ENCODE data around the gene C11orf98. TPM values are rescaled to one million over a fixed set of nuclear protein-coding genes. Genes with fewer than 3 reads are reported as not detected.
A peak's percentile ranks its signal among the peaks of the same experiment; 100 is the strongest.

The C11orf98 gene
- total and polyA plus RNA-seq, 2 experiments from 2014 or later, result 136 to 141 TPM

DNA sequence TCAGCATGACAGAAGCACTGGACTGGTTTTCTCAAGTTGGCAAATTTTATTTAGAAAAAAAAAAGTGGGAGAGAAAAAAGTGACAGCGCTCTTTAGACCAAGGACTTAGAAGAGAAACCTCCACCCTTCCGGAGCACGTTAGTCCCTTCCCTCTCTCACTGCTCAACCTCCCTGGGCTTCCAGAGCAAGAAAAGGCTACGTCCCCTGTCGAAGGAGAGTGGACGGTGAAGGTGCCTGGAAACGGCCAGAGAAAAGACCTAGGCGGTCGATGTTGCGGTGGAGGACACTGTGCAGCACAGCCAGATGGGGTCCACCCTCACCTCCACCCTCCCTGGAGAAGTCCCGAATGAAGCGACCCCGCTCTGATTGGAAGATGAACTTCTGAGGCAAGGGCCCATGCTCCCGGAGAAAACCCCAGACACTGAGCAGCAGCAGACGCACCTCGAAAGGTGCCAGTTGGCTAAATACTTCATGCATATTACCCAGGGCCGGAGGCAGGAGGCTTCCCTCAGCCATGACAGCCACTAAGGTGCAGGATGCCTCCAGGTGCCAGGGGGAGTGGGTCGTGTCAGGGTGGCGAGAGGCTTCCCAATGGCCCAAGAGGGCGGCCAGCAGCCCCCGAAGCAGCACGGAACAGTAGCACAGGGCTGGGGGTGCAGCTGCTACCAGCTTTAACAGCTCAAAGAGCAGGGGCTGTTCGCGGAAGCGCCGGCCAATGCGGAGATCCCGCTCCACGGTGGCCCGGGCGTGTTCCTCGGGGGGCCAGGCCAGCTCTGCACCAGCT lies 18.0 kb downstream of the C11orf98 start:
- DNase-seq (ENCODE audit: low read depth in 1 of 2, low spot score in 1 of 2), result no peak
- H3K4me3 ChIP-seq, result no peak overlapping the region
- no peak overlapping the region for H3K27ac ChIP-seq

DNA sequence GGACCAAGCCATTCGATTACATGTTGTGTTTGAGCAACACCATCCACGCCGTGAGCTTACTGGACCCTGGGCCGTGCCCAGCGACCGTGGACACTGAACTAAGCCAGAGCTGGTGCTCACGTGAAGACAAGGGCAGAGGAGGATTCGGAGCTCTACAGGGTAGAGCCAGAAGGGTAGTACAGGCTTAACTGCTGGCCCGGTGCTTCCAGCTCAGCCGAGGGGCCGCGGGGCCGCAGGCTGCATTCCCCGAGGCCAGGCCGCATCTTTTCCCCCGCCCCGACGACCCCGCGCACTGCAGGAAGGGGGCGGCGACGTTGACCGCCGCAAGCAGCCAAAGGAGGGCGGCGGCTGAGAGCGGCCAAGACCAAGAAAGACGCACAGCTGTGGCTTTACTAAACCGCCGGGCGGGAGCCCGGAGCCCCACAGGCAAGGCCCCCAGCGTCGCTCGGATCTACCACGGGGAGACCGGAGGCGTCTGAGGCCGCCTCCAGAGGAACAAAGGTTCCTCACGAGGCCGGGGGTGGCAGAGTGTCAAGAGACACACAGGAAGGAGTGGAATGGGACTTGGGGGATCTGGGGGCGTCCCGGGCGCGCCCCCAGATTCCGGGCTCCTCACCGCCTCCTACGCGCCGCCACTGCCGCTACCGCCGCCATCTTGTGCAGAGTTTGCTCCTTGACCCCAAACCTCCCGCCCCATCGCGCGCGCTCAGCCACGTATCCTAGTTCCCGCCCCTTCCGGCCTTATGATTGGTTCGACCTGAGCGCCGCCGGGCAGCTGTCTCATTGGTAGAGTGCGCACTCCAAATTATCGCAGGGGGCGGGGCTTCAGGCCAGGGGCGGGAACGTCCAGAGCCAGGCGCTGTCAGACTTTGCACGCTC lies 18.8 kb downstream of the C11orf98 start, which contains the start of gene GANAB:
GANAB (minus strand) TSS at position 668 of the 879 bp plus-strand sequence; CDS start at position 654, 14 bp downstream.
- TF ChIP-seq, protein P1, sequence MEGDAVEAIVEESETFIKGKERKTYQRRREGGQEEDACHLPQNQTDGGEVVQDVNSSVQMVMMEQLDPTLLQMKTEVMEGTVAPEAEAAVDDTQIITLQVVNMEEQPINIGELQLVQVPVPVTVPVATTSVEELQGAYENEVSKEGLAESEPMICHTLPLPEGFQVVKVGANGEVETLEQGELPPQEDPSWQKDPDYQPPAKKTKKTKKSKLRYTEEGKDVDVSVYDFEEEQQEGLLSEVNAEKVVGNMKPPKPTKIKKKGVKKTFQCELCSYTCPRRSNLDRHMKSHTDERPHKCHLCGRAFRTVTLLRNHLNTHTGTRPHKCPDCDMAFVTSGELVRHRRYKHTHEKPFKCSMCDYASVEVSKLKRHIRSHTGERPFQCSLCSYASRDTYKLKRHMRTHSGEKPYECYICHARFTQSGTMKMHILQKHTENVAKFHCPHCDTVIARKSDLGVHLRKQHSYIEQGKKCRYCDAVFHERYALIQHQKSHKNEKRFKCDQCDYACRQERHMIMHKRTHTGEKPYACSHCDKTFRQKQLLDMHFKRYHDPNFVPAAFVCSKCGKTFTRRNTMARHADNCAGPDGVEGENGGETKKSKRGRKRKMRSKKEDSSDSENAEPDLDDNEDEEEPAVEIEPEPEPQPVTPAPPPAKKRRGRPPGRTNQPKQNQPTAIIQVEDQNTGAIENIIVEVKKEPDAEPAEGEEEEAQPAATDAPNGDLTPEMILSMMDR (IDR thresholded peaks at IDR 0.05; ENCODE audit: low read depth, low read length), result no peak
- Histone ChIP-seq H3K4me3 (peak within 1 kb of the TSS; percentile 98), H3K36me3 (peaks cover 20% of the 10 kb centered on the region), H3K4me1 (ENCODE audit: low read depth) (peaks cover 4% of the 10 kb centered on the region), H3K27ac (peak within 1 kb of the TSS; percentile 96), H3K9me3 (ENCODE audit: low read depth) (no peaks in the 10 kb centered on the region), H3K27me3 (no peaks in the 10 kb centered on the region)
- DNase-seq (ENCODE audit: low read depth in 1 of 2, low spot score in 1 of 2), result peak; percentile 98 to 100

More for the DNA sequence above, 18.0 kb downstream of the C11orf98 start:
- Histone ChIP-seq H3K27me3 (no peaks in the 10 kb centered on the region), H3K4me1 (ENCODE audit: low read depth) (peaks cover 4% of the 10 kb centered on the region), H3K9me3 (ENCODE audit: low read depth) (no peaks in the 10 kb centered on the region), H3K36me3 (peaks cover 20% of the 10 kb centered on the region)
- TF ChIP-seq, protein P1 (IDR thresholded peaks at IDR 0.05; ENCODE audit: low read depth, low read length), result no peak

DNA sequence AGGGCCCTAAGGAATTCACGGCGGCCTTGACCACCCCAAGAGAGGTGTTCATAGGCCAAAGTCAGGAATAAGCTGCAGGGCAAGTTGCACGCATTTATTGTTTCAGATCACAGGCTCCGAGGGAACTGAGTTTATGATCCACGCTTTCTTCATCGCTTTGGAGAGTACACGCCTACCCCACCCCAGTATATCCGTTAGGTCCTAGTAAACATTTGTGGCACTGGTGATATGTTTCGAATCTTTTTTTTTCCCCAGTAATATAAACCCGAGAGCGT lies 19.4 kb downstream of the C11orf98 start:
- Histone ChIP-seq H3K9me3 (ENCODE audit: low read depth) (no peaks in the 10 kb centered on the region), H3K4me3 (peak overlapping the region; percentile 98), H3K27me3 (no peaks in the 10 kb centered on the region), H3K27ac (peak overlapping the region; percentile 96), H3K36me3 (peaks cover 20% of the 10 kb centered on the region), H3K4me1 (ENCODE audit: low read depth) (peaks cover 4% of the 10 kb centered on the region)
- TF ChIP-seq, protein P1 (IDR thresholded peaks at IDR 0.05; ENCODE audit: low read depth, low read length), result no peak
- no peak for DNase-seq (ENCODE audit: low read depth in 1 of 2, low spot score in 1 of 2)

DNA sequence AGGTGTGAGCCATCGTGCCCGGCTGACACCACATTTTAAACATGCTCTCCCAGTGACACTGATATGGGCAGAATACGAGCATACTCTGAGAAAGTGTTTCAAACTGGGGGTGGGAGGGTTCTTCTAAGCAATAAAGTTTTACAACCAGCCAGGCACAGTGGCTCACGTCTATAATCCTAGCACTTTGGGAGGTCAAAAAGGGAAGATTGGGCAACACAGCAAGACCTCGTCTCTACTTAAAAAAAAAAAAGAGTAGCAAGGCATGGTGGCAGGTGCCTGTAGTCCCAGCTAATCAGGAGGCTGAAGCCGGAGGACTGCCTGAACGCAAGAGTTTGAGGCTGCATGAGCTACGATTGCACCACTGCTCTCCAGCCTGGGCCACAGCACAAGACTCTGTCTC lies 20.8 kb downstream of the C11orf98 start:
- no peaks in the 10 kb centered on the region for H3K9me3 ChIP-seq (ENCODE audit: low read depth)
- H3K36me3 ChIP-seq, result peaks cover 14% of the 10 kb centered on the region
- peaks cover 4% of the 10 kb centered on the region for H3K4me1 ChIP-seq (ENCODE audit: low read depth)
- no peak overlapping the region for H3K27ac ChIP-seq
- TF ChIP-seq, protein P1 (IDR thresholded peaks at IDR 0.05; ENCODE audit: low read depth, low read length), result no peak
- no peaks in the 10 kb centered on the region for H3K27me3 ChIP-seq
- DNase-seq (ENCODE audit: low read depth in 1 of 2, low spot score in 1 of 2), result no peak
- no peak overlapping the region for H3K4me3 ChIP-seq

DNA sequence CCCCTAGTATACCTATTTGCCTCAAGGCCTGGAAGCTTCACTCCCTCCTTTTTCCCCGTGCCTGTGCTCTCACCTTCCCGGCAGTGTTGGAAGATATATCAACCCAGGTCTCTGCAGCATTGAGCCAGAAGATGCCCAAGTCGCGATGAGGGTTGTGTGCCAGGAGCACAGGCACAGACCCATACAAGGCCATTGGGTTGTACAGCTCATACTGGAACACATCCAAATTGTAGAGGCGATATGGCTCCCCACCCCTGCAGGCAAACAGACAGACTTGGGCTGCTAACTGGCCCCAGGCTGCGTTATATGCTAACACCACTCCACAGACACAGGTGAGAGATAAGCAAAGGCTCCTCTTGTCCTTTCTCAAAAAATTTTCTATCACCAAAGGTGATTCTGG lies 32.5 kb downstream of the C11orf98 start:
- no peaks in the 10 kb centered on the region for H3K27me3 ChIP-seq
- peaks cover 79% of the 10 kb centered on the region for H3K36me3 ChIP-seq
- H3K4me3 ChIP-seq, result no peak overlapping the region
- no peaks in the 10 kb centered on the region for H3K9me3 ChIP-seq (ENCODE audit: low read depth)
- H3K27ac ChIP-seq, result no peak overlapping the region
- DNase-seq (ENCODE audit: low read depth in 1 of 2, low spot score in 1 of 2), result no peak
- TF ChIP-seq, protein P1 (IDR thresholded peaks at IDR 0.05; ENCODE audit: low read depth, low read length), result no peak
- no peaks in the 10 kb centered on the region for H3K4me1 ChIP-seq (ENCODE audit: low read depth)

All from cardiac muscle cell (in vitro differentiated cells and primary cell).